GM21423 (cell line): ENCODE results near the gene FANCL.
A peak's percentile ranks its signal among the peaks of the same experiment; 100 is the strongest.
"Not testable (repeated sequence)": the region's sequence is repeated elsewhere in the genome, so short reads cannot be mapped to it uniquely, and the experiment has no call there.

Source experiments
- ATAC-seq: cut with Tn5 transposase; IDR thresholded peaks from one replicate; pipeline ENCODE4 v1.9.1; 2021; ENCODE audit warnings: mild to moderate bottlenecking, moderate library complexity; ENCODE audit not compliant: unreplicated experiment

The FANCL gene

DNA sequence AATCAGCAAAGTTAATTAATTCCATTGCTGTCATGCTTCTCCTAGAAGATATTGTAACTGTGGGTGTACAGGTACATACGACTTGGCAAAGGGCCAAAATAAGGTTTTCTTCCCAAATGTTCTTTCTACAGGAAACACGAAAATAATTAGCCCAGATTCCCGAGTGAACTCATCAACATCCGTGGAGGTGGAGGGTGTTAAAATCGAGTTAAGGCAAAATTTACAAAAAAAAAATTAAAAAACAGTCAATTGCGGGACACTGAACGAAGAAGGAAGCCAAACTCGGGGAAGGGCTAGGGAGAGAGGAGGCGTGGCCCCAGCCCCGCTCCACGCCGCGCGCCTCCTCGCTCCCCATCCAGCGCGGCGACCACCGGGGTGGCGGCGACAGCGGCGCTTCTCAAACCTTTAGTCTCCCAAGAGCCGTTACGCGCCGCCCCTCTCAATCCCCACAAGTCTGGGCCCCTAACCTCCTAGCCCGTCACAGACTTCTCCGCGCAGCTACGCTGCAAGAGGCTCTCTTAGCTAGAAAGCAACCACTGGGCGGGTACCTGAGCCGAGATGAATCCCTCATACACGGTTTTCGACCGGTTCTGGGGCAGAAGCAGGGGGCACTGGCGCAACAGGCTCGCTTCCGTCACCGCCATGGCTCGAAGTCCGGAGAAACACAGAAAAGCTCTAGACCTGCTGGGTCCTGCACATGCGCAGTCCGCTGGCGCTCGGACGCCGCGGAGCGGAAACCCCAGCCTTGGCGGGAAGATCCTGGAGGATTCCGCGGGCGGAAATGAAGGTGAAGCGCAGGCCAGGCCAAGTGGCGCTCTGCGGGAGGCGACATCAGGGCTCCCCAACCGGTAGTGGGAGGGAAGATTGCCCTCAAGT lies at the start of gene FANCL:
FANCL (minus strand) TSS at position 656 of the 876 bp plus-strand sequence; CDS start at position 644, 12 bp downstream.
- peak; percentile 69 for ATAC-seq

DNA sequence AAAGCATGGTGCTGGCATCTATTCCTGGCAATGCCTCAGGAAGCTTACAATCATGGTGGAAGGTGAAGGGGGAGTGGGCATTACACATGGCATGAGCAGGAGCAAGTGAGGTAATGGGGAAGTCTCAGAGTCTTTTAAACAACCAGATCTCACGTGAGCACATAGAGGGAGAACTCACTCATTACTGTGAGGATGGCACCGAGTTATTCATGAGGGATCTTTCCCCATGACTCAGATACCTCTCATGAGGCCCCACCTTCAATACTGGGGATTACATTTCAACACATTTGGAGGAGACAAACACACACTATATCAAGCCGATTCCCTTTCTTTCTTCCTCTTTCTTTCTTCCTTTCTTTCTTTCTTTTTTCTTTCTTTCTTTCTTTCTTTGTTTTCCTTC lies 47.9 kb upstream of the FANCL start:
- ATAC-seq = no peak

DNA sequence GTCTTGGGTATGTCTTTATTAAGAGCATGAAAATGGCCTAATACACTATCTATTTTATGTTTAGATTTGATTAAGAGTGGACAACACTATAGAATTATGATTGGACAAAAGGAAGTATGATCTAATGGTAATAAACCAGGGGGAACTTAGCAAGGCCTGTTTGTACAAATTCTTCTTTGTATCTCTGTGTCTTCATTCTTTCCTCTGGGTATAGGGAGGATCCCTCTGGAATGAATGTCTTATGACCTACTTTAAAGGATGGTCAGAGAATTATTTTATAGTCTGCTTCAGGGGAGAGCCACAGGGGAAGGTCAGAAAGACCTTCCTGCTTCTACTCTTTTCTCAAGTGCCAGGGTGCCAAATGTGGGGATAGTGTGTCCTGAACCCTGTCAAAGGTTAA lies 42.8 kb upstream of the FANCL start:
- no peak for ATAC-seq

DNA sequence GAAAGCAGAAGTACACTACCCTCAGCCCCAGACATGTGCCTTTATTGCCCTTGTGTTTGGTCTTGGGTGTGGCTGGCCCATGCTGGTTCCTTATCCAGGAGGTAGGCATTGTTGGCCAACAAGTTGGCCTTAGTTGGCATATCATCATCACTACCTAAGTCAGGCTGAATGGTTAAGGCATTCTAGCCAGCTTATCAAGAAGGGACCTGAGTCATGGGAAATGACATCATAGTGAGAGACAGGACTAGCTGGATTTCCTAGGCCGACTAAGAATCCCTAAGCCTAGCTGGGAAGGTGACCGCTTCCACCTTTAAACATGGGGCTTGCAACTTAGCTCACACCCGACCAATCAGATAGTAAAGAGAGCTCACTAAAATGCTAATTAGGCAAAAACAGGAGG lies 34.0 kb upstream of the FANCL start:
- ATAC-seq = not testable (repeated sequence)

DNA sequence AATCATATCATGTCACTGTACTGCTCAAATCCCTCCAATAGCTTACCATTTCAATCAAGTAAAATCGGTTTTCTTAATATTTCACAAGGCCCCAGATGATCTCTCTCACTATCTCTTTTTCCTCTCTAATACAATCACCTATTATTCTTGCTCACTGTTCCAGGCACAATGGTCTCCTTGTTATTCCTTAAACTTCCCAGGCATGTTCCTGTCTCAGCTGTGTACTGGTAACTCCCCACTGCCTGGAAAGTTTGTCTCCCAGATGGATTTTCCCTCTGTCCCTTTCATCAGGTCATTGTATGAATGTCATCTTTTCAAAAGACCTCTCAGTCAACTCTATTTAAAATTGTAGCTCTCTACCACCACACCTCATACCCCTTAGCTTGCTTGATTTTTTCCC lies 30.7 kb upstream of the FANCL start:
- no peak for ATAC-seq

DNA sequence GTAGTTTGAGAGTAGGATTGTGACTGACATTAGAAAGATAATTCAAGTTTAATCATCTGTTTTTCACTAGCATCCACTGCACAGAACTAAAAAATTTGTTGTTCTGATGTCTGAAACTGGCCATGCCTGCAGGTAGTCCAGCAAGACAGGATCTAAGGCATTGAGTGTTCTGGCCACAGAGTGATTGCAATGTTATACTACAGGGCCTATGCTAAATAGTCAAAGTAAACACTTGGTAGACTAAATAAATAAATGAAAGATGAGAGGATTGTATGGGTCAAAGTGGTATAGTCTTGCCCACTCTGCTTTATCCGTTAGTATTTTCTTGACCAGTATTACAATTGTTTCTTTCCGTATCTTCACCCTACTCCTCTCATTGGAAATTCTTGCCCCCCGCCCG lies 27.6 kb upstream of the FANCL start:
- ATAC-seq = no peak

DNA sequence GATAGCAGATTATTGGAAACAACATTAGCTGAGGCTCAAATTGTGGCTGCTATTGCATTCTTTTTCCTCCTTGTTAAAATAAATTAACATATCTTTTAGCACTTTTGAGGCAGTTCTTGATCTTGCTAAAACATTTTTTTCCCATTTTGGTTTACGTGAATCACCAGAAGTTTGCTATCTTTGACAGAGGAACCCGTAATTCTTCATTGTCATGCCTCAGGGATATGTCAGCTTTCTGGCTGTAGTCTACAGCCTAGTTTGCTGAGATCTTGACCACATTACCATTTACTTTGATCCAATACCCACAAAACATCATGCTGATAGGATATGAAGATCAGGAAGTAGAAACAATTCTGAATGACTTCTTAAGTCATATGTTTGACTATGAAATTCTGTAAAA lies 25.1 kb upstream of the FANCL start:
- no peak for ATAC-seq

DNA sequence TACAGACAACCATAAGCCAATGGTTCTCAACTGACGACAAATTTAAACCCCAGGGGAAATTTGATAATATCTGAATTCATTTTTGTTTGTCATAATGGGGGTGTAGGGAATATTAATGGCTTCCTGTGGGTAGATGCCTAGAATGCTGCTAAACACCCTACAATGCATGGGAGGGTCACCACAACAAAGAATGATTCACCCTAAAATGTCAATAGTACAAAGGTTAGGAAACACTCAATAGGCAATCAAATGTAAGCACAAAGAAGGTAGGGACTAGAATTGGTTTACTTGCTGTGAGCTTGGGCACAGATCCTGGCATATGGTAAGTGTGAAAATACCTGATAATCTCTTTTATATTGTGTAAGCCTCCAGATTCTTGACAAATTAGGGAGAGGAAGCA lies 20.1 kb upstream of the FANCL start:
- no peak for ATAC-seq

DNA sequence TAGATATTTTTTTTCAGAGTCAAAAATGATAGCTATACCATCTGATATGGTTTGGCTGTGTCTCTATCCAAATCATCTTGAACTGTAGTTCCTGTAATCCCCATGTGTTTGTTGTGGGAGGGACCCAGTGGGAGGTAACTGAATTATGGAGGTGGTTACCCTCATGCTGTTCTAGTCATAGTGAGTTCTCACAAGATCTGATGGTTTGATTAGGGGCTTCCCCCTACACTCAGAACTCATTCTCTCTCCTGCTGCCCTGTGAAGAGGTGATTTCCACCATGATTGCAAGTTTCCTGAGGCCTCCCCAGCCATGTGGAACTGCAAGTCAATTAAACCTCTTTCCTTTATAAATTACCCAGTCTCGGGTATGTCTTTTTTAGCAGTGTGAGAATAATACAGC lies 17.3 kb upstream of the FANCL start:
- ATAC-seq = not testable (repeated sequence)

DNA sequence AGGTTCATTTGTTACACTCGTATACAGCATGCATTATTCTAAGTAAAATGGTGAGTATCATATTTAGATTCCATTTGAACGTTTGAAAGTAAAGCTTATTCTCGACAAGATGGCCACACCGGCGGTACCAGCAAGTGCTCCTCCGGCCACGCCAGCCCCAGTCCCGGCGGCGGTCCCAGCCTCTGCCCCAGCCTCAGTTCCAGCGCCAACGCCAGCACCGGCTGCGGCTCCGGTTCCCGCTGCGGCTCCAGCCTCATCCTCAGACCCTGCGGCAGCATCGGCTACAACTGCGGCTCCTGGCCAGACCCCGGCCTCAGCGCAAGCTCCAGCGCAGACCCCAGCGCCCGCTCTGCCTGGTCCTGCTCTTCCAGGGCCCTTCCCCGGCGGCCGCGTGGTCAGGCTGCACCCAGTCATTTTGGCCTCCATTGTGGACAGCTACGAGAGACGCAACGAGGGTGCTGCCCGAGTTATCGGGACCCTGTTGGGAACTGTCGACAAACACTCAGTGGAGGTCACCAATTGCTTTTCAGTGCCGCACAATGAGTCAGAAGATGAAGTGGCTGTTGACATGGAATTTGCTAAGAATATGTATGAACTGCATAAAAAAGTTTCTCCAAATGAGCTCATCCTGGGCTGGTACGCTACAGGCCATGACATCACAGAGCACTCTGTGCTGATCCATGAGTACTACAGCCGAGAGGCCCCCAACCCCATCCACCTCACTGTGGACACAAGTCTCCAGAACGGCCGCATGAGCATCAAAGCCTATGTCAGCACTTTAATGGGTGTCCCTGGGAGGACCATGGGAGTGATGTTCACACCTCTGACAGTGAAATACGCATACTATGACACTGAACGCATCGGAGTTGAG lies 10.4 kb upstream of the FANCL start:
- ATAC-seq = not testable (repeated sequence)

DNA sequence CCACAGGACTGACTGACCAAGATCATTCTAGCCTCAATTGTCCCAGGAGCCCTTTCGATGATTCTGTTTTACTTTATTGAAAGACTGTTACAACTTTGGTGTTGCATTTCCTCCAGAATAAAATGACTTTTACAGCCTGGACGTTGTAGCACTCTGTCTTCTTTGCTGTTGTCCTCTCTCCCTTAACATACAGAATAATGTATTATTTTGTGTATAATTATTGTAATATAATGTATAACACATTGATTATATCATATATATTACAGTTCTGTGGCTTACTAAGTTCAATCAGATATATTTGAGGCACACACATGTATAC lies 380 bp upstream of the FANCL start:
- ATAC-seq = no peak

DNA sequence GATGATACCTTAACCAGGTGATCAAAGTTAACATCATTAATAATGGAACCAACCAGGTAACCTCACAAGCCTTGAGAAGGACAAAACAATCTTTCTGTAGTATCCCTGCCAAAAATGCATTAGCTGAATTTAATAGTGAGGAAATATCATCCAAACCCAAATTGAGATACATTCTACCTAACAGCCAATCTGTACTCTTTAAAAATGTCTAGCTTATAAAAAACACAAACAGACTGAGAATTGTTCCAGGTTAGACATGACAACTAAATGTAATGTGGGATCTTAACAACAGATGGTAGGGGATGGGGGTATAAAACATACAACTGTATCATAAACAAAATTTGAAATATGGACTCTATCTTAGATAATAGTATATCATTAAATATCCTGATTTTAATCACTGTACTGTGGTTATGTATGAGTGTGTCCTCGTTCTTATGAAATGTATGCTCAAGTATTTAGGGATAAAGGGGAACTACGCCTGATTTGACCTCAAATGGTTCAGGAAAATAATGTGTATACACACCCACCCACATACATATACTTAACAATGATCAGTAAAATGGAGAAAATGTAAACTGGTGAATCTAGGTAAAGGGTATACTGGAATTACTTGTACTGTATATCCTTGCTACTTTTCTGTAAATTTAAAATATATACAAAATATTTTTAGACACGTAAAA lies 1.7 kb downstream of the FANCL start:
- no peak for ATAC-seq

DNA sequence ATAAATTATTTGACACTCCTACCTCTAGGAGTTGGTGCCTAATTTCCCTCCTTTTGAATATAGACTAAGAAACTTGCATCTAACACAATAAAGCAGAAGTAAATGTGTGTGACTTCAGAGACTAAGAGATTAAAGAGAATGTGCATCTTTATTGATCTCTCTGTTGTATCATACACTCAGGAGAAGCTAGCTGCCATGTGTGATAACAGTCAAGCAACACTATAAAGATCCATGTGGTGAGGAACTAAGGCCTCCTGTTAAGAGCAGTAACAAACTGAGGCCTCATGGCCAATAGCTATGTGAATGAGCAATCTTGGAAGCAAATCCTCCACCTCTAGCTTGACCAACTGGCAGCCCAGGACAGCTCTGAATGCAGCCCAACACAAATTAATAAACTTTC lies 3.4 kb downstream of the FANCL start:
- peak; percentile 25 for ATAC-seq

DNA sequence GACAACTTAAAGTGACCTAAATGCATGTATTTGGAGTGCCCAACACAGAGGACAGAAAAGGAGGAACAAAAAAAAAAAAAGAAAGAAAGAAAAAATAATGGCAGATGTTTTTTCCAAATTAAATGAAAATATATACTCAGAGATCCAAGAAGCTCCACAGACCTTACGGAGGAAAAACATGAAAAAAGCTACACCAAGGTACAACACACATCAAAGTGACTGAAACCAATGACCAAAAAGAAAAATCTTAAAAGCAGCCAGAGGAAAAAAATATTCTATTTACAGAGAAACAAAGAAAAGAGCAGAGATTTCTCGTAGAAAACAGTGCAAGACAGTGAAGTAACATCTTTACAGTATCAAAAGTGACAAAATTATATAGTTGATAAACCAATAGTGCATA lies 5.1 kb downstream of the FANCL start:
- no peak for ATAC-seq

DNA sequence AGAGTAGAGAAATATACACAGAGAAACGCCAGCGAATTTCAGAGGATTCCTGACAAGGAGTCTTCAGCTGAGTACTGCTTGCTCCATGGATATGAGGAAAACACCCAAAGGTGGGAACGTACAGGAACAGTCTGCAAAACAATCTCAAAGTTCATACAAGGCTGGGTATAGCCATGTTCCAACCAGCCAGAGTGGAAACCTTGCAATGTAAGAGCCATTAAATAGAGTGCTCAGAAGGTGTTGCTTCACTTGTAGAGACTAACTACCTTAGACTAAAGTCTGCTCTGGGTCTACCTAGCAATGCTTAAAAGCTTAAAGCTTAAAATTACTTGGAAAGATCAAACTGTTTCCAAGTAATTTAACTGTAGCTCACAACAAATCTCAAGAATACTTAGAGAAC lies 6.0 kb downstream of the FANCL start:
- ATAC-seq = no peak

DNA sequence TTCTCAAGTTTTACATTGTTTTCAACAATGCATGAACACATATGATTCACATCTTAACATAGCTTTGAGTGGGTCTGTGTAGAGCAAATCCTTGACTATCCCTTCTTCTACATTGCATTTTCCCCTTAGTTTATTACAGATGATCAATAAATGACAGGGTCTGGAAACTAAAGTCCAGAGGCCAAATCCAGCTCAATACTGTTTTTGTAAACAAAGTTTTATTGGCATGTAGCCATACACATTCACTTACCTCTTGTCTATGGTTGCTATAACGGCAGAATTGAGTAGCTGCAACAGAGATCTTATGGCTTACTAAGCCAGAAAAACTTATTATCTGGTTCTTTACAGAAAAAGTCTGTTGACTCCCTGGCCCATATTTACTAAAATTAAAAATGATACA lies 12.8 kb downstream of the FANCL start:
- ATAC-seq = no peak

DNA sequence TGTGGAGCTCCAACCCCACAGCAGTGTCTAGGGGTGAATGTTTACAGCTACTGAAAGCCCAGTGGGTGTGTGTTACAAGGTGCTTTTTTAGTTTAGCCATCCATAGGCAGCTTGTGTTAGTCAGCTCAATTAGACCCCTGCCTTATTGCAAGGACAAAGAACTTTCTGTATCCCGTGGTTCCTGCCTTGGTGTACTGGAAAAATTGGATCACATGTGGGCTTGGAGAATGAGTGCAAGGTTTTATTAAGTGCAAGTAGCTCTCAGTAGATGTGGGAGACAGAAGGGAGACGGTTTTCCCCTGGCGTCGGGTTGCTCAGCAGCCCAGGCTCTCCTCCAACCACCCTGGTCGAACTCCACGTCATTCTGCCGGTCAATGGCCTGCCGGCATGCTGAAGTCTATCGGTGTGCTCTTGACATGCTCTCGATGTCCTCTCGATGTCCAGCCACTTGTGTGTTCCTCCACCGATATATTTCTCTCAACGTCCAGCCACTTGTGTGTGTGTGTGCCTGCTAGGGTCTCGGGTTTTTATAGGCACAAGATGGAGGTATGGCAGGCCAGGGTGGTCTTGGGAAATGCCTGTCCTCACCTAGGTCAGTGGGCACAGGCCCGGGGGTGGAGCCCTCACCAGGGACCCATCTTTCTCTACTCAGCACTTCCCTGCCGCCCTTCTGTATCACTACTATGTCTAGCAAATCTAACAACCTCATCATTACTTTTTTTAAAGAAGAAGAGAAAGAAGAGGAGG lies 13.8 kb downstream of the FANCL start:
- ATAC-seq = no peak

DNA sequence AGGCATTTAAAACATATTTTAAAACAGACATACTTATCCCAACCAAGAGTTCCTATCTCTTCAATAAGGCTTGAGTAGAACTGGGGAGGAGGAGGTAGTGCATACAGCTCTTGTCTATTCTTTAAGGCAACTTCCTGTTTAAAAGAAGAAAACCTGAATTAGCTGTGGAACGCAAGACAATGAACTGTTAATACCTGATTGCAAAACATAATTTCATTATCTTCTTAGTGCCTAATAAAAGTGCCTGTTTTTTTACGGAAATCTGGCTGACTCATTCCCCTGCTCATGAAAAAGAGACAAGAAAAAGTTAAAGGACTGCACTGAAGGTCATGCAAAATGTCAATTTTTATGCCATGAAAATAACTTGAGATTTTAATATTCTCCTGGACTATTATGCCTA lies 19.2 kb downstream of the FANCL start:
- no peak for ATAC-seq

DNA sequence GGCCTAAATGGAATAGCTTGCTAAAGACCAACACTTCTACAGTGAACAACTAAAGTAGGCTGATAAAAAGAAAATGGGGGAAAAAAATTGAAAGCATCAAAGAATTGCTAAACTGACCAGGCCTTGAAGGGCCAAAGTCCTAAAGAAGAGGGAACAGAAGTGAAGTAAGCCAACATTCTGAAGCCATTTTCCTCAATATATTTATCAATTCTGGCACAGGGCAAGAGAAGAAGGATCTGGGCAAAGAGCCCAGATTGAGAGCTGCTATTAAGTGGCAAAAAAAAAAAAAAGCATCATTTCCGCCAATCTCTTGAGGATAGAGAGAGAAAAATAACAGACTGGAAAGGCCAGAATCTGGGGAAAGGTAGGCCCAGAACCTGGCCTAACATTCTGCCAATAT lies 25.7 kb downstream of the FANCL start:
- no peak for ATAC-seq

DNA sequence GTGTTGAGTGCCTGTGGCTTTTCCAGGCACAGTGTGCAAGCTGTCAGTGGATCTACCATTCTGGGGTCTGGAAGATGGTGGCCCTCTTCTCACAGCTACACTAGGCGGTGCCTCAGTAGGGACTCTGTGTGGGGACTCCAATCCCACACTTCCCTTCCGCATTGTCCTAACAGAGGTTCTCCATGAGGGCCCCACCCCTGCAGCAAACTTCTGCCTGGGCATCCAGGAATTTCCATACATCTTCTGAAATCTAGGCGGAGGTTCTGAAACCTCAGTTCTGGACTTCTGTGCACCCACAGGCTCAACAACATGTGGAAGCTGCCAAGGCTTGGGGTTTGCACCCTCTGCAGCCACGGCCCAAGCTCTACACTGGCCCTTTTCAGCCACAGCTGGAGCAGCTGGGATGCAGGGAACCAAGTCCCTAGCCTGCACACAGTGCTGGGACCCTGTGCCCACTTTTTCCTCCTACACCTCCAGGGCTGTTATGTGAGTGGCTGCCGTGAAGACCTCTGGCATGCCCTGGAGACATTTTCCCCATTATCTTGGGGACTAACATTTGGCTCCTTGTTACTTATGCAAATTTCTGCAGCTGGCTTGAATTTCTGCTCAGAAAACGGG lies 30.1 kb downstream of the FANCL start:
- not testable (repeated sequence) for ATAC-seq
